ENCODE data around the gene SPPL3. TPM values are rescaled to one million over a fixed set of nuclear protein-coding genes. Genes with fewer than 3 reads are reported as not detected.

Gene SPPL3
- total RNA-seq, 1 experiment from 2014 or later = 32.5 TPM

- TF ChIP-seq, protein P1, sequence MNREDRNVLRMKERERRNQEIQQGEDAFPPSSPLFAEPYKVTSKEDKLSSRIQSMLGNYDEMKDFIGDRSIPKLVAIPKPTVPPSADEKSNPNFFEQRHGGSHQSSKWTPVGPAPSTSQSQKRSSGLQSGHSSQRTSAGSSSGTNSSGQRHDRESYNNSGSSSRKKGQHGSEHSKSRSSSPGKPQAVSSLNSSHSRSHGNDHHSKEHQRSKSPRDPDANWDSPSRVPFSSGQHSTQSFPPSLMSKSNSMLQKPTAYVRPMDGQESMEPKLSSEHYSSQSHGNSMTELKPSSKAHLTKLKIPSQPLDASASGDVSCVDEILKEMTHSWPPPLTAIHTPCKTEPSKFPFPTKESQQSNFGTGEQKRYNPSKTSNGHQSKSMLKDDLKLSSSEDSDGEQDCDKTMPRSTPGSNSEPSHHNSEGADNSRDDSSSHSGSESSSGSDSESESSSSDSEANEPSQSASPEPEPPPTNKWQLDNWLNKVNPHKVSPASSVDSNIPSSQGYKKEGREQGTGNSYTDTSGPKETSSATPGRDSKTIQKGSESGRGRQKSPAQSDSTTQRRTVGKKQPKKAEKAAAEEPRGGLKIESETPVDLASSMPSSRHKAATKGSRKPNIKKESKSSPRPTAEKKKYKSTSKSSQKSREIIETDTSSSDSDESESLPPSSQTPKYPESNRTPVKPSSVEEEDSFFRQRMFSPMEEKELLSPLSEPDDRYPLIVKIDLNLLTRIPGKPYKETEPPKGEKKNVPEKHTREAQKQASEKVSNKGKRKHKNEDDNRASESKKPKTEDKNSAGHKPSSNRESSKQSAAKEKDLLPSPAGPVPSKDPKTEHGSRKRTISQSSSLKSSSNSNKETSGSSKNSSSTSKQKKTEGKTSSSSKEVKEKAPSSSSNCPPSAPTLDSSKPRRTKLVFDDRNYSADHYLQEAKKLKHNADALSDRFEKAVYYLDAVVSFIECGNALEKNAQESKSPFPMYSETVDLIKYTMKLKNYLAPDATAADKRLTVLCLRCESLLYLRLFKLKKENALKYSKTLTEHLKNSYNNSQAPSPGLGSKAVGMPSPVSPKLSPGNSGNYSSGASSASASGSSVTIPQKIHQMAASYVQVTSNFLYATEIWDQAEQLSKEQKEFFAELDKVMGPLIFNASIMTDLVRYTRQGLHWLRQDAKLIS (CRISPR knock-in tag; IDR thresholded peaks at IDR 0.05; ENCODE audit: borderline replicate concordance) = no peak
- TF ChIP-seq, protein P2, sequence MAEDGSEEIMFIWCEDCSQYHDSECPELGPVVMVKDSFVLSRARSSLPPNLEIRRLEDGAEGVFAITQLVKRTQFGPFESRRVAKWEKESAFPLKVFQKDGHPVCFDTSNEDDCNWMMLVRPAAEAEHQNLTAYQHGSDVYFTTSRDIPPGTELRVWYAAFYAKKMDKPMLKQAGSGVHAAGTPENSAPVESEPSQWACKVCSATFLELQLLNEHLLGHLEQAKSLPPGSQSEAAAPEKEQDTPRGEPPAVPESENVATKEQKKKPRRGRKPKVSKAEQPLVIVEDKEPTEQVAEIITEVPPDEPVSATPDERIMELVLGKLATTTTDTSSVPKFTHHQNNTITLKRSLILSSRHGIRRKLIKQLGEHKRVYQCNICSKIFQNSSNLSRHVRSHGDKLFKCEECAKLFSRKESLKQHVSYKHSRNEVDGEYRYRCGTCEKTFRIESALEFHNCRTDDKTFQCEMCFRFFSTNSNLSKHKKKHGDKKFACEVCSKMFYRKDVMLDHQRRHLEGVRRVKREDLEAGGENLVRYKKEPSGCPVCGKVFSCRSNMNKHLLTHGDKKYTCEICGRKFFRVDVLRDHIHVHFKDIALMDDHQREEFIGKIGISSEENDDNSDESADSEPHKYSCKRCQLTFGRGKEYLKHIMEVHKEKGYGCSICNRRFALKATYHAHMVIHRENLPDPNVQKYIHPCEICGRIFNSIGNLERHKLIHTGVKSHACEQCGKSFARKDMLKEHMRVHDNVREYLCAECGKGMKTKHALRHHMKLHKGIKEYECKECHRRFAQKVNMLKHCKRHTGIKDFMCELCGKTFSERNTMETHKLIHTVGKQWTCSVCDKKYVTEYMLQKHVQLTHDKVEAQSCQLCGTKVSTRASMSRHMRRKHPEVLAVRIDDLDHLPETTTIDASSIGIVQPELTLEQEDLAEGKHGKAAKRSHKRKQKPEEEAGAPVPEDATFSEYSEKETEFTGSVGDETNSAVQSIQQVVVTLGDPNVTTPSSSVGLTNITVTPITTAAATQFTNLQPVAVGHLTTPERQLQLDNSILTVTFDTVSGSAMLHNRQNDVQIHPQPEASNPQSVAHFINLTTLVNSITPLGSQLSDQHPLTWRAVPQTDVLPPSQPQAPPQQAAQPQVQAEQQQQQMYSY (CRISPR knock-in tag; IDR thresholded peaks at IDR 0.05) = no peak
- no peak for TF ChIP-seq TEAD4 (CRISPR knock-in tag; IDR thresholded peaks at IDR 0.05)
- TF ChIP-seq CTCF (IDR thresholded peaks at IDR 0.05) = no peak
- no peak for TF ChIP-seq ESRRA (CRISPR knock-in tag; IDR thresholded peaks at IDR 0.05; ENCODE audit: borderline replicate concordance)
- TF ChIP-seq ZNF232 (CRISPR knock-in tag; IDR thresholded peaks at IDR 0.05) = no peak
- TF ChIP-seq FOXJ3 (CRISPR knock-in tag; IDR thresholded peaks at IDR 0.05; ENCODE audit: borderline replicate concordance) = no peak
- TF ChIP-seq, protein P3, sequence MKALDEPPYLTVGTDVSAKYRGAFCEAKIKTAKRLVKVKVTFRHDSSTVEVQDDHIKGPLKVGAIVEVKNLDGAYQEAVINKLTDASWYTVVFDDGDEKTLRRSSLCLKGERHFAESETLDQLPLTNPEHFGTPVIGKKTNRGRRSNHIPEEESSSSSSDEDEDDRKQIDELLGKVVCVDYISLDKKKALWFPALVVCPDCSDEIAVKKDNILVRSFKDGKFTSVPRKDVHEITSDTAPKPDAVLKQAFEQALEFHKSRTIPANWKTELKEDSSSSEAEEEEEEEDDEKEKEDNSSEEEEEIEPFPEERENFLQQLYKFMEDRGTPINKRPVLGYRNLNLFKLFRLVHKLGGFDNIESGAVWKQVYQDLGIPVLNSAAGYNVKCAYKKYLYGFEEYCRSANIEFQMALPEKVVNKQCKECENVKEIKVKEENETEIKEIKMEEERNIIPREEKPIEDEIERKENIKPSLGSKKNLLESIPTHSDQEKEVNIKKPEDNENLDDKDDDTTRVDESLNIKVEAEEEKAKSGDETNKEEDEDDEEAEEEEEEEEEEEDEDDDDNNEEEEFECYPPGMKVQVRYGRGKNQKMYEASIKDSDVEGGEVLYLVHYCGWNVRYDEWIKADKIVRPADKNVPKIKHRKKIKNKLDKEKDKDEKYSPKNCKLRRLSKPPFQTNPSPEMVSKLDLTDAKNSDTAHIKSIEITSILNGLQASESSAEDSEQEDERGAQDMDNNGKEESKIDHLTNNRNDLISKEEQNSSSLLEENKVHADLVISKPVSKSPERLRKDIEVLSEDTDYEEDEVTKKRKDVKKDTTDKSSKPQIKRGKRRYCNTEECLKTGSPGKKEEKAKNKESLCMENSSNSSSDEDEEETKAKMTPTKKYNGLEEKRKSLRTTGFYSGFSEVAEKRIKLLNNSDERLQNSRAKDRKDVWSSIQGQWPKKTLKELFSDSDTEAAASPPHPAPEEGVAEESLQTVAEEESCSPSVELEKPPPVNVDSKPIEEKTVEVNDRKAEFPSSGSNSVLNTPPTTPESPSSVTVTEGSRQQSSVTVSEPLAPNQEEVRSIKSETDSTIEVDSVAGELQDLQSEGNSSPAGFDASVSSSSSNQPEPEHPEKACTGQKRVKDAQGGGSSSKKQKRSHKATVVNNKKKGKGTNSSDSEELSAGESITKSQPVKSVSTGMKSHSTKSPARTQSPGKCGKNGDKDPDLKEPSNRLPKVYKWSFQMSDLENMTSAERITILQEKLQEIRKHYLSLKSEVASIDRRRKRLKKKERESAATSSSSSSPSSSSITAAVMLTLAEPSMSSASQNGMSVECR (CRISPR knock-in tag; IDR thresholded peaks at IDR 0.05; ENCODE audit: borderline replicate concordance) = no peak
- TF ChIP-seq CREB1 (CRISPR knock-in tag; IDR thresholded peaks at IDR 0.05) = no peak
- TF ChIP-seq, protein P4, sequence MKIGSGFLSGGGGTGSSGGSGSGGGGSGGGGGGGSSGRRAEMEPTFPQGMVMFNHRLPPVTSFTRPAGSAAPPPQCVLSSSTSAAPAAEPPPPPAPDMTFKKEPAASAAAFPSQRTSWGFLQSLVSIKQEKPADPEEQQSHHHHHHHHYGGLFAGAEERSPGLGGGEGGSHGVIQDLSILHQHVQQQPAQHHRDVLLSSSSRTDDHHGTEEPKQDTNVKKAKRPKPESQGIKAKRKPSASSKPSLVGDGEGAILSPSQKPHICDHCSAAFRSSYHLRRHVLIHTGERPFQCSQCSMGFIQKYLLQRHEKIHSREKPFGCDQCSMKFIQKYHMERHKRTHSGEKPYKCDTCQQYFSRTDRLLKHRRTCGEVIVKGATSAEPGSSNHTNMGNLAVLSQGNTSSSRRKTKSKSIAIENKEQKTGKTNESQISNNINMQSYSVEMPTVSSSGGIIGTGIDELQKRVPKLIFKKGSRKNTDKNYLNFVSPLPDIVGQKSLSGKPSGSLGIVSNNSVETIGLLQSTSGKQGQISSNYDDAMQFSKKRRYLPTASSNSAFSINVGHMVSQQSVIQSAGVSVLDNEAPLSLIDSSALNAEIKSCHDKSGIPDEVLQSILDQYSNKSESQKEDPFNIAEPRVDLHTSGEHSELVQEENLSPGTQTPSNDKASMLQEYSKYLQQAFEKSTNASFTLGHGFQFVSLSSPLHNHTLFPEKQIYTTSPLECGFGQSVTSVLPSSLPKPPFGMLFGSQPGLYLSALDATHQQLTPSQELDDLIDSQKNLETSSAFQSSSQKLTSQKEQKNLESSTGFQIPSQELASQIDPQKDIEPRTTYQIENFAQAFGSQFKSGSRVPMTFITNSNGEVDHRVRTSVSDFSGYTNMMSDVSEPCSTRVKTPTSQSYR (CRISPR knock-in tag; IDR thresholded peaks at IDR 0.05) = no peak
- TF ChIP-seq, protein P5, sequence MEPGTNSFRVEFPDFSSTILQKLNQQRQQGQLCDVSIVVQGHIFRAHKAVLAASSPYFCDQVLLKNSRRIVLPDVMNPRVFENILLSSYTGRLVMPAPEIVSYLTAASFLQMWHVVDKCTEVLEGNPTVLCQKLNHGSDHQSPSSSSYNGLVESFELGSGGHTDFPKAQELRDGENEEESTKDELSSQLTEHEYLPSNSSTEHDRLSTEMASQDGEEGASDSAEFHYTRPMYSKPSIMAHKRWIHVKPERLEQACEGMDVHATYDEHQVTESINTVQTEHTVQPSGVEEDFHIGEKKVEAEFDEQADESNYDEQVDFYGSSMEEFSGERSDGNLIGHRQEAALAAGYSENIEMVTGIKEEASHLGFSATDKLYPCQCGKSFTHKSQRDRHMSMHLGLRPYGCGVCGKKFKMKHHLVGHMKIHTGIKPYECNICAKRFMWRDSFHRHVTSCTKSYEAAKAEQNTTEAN (CRISPR knock-in tag; IDR thresholded peaks at IDR 0.05) = no peak
- TF ChIP-seq, protein P6, sequence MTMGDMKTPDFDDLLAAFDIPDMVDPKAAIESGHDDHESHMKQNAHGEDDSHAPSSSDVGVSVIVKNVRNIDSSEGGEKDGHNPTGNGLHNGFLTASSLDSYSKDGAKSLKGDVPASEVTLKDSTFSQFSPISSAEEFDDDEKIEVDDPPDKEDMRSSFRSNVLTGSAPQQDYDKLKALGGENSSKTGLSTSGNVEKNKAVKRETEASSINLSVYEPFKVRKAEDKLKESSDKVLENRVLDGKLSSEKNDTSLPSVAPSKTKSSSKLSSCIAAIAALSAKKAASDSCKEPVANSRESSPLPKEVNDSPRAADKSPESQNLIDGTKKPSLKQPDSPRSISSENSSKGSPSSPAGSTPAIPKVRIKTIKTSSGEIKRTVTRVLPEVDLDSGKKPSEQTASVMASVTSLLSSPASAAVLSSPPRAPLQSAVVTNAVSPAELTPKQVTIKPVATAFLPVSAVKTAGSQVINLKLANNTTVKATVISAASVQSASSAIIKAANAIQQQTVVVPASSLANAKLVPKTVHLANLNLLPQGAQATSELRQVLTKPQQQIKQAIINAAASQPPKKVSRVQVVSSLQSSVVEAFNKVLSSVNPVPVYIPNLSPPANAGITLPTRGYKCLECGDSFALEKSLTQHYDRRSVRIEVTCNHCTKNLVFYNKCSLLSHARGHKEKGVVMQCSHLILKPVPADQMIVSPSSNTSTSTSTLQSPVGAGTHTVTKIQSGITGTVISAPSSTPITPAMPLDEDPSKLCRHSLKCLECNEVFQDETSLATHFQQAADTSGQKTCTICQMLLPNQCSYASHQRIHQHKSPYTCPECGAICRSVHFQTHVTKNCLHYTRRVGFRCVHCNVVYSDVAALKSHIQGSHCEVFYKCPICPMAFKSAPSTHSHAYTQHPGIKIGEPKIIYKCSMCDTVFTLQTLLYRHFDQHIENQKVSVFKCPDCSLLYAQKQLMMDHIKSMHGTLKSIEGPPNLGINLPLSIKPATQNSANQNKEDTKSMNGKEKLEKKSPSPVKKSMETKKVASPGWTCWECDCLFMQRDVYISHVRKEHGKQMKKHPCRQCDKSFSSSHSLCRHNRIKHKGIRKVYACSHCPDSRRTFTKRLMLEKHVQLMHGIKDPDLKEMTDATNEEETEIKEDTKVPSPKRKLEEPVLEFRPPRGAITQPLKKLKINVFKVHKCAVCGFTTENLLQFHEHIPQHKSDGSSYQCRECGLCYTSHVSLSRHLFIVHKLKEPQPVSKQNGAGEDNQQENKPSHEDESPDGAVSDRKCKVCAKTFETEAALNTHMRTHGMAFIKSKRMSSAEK (CRISPR knock-in tag; IDR thresholded peaks at IDR 0.05; ENCODE audit: borderline replicate concordance) = no peak
Observed at GRCh38 chr12:120725659-120726509, 178.3 kb downstream of the SPPL3 start, which contains the start of gene ACADS (continued).
